ENCODE measurements around the gene MPRIP. TPM values are rescaled to one million over a fixed set of nuclear protein-coding genes. Genes with fewer than 3 reads are reported as not detected.

Gene MPRIP
- total and polyA plus RNA-seq, 2 donors (not counting 3 experiments of a cell fraction or from before 2014, with no cell fraction given), result 94.6 to 246 TPM

DNA sequence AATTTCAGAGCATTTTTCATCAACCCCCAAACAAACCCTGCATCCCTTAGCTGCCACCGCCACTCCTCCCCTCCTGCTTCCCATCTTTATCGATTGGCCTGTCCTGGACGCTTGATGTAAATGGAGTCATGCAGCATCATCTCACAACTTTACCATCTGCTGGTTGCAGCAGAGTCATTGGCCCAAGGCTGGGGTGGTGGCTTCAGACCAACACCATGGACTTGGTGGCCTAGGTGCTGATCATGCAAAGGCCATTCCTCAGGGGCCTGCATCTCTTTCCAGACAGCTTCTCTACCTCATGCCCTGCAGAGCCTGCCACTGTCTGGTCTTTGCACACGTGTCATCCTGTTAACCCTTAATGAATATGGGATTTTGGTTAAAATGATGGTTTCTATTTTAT lies 73.4 kb downstream of the MPRIP start:
- peaks cover 97% of the 10 kb centered on the region for H3K79me2 ChIP-seq (ENCODE audit: control insufficient read depth, insufficient read depth, low read length)
- FAIRE-seq (no peak), DNase-seq (ENCODE audit: low read depth, low spot score) (no peak)
- no peak overlapping the region for H3K27ac ChIP-seq (ENCODE audit: insufficient read depth, low read depth, low read length)
- H3K4me1 ChIP-seq (ENCODE audit: control insufficient read depth, extremely low read depth, insufficient read depth, low read length), result no peaks in the 10 kb centered on the region
- POLR2A ChIA-PET, result no interaction called here
- no peaks in the 10 kb centered on the region for H3K9me1 ChIP-seq (replicated peaks; ENCODE audit: control insufficient read depth, extremely low read depth, insufficient read depth, low read length)
- TF ChIP-seq MYC (IDR thresholded peaks at IDR 0.05; ENCODE audit: low read depth, low read length), result no peak
- TF ChIP-seq GATA2 (IDR thresholded peaks at IDR 0.05; ENCODE audit: insufficient read depth, insufficient read length, low read depth, low read length), result no peak
- no peak for TF ChIP-seq EZH2 (IDR thresholded peaks at IDR 0.05; ENCODE audit: borderline replicate concordance, low read depth, low read length, severe bottlenecking)
- TF ChIP-seq POLR2A (IDR thresholded peaks at IDR 0.05; ENCODE audit: low read depth, low read length), result no peak
- TF ChIP-seq, protein P1, sequence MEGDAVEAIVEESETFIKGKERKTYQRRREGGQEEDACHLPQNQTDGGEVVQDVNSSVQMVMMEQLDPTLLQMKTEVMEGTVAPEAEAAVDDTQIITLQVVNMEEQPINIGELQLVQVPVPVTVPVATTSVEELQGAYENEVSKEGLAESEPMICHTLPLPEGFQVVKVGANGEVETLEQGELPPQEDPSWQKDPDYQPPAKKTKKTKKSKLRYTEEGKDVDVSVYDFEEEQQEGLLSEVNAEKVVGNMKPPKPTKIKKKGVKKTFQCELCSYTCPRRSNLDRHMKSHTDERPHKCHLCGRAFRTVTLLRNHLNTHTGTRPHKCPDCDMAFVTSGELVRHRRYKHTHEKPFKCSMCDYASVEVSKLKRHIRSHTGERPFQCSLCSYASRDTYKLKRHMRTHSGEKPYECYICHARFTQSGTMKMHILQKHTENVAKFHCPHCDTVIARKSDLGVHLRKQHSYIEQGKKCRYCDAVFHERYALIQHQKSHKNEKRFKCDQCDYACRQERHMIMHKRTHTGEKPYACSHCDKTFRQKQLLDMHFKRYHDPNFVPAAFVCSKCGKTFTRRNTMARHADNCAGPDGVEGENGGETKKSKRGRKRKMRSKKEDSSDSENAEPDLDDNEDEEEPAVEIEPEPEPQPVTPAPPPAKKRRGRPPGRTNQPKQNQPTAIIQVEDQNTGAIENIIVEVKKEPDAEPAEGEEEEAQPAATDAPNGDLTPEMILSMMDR (IDR thresholded peaks at IDR 0.05; ENCODE audit: extremely low read depth in 1 of 2, insufficient read depth in 1 of 2, low read depth in 1 of 2, low read length in 2 of 2), result no peak
- TF ChIP-seq, protein P2, sequence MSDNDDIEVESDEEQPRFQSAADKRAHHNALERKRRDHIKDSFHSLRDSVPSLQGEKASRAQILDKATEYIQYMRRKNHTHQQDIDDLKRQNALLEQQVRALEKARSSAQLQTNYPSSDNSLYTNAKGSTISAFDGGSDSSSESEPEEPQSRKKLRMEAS (IDR thresholded peaks at IDR 0.05; ENCODE audit: insufficient read depth, insufficient read length), result no peak
- intact Hi-C loops (cut with micrococcal nuclease), result no loop called here
- dilution Hi-C loops (cut with MboI; ENCODE audit: extremely low pct_ligation_motif_present, low sequenced_read_pairs), result no loop called here
- no peak overlapping the region for H2AFZ ChIP-seq (ENCODE audit: low read depth, low read length)
- BruUV-seq (replicated peaks), result no TSS peak
- H3K4me2 ChIP-seq (ENCODE audit: insufficient read depth, low read length), result no peak overlapping the region
- H3K9me3 ChIP-seq (replicated peaks; ENCODE audit: control insufficient read depth, insufficient read depth, low read length), result no peaks in the 10 kb centered on the region
- no peaks in the 10 kb centered on the region for H3K27me3 ChIP-seq (ENCODE audit: control insufficient read depth in 2 of 2, insufficient read depth in 2 of 2, low read length in 2 of 2)
- CTCF ChIA-PET, result no interaction called here
- H4K20me1 ChIP-seq (replicated peaks; ENCODE audit: control insufficient read depth, extremely low read depth, insufficient read depth, low read length), result no peaks in the 10 kb centered on the region
- no peak overlapping the region for H3K4me3 ChIP-seq (replicated peaks in 1 of 3; ENCODE audit: insufficient read depth in 1 of 3, low read depth in 1 of 3, low read length in 3 of 3)
- no peaks in the 10 kb centered on the region for H3K36me3 ChIP-seq (ENCODE audit: control insufficient read depth in 2 of 2, extremely low read depth in 1 of 2, insufficient read depth in 2 of 2, low read length in 2 of 2)
- H3K9ac ChIP-seq (replicated peaks; ENCODE audit: extremely low read depth, insufficient read depth, low read length), result no peak overlapping the region

DNA sequence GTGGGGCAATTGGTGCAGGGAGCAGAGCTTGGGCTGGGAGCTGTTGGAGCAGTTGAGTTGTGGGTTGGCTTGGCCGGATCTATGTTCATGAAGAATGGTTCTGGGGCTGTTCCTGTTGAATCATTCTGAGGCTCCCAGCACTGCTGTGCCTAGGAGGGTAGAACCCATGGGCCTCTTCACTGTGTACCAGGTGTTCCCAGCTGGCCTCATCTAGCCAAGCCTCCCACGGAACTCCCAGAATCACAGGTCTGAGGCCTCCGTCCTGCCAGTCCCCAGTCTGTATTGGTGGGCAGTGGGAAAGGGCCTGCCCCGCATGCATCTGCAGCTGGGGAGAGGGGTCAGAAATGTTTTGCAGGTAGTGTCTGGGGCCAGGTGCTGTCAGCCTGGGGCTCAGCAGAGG lies 74.1 kb downstream of the MPRIP start:
- Histone ChIP-seq H3K9ac (replicated peaks; ENCODE audit: extremely low read depth, insufficient read depth, low read length) (no peak overlapping the region), H2AFZ (ENCODE audit: low read depth, low read length) (no peak overlapping the region), H3K4me3 (replicated peaks in 1 of 3; ENCODE audit: insufficient read depth in 1 of 3, low read depth in 1 of 3, low read length in 3 of 3) (no peak overlapping the region), H3K27ac (ENCODE audit: insufficient read depth, low read depth, low read length) (no peak overlapping the region), H3K9me3 (replicated peaks; ENCODE audit: control insufficient read depth, insufficient read depth, low read length) (no peaks in the 10 kb centered on the region), H3K36me3 (ENCODE audit: control insufficient read depth in 2 of 2, extremely low read depth in 1 of 2, insufficient read depth in 2 of 2, low read length in 2 of 2) (no peaks in the 10 kb centered on the region), H3K4me1 (ENCODE audit: control insufficient read depth, extremely low read depth, insufficient read depth, low read length) (no peaks in the 10 kb centered on the region), H4K20me1 (replicated peaks; ENCODE audit: control insufficient read depth, extremely low read depth, insufficient read depth, low read length) (no peaks in the 10 kb centered on the region), H3K4me2 (ENCODE audit: insufficient read depth, low read length) (no peak overlapping the region), H3K27me3 (ENCODE audit: control insufficient read depth in 2 of 2, insufficient read depth in 2 of 2, low read length in 2 of 2) (no peaks in the 10 kb centered on the region), H3K9me1 (replicated peaks; ENCODE audit: control insufficient read depth, extremely low read depth, insufficient read depth, low read length) (no peaks in the 10 kb centered on the region), H3K79me2 (ENCODE audit: control insufficient read depth, insufficient read depth, low read length) (peaks cover 99% of the 10 kb centered on the region)
- POLR2A ChIA-PET, result no interaction called here
- TF ChIP-seq JUN (IDR thresholded peaks at IDR 0.05; ENCODE audit: borderline replicate concordance, insufficient read depth, insufficient read length, low read depth), result no peak
- TF ChIP-seq GATA2 (IDR thresholded peaks at IDR 0.05; ENCODE audit: insufficient read depth, insufficient read length, low read depth, low read length), result no peak
- TF ChIP-seq POLR2AphosphoS5 (IDR thresholded peaks at IDR 0.05; ENCODE audit: insufficient read depth, low read depth, low read length), result no peak
- TF ChIP-seq, protein P2 (IDR thresholded peaks at IDR 0.05; ENCODE audit: insufficient read depth, insufficient read length), result no peak
- TF ChIP-seq FOS (IDR thresholded peaks at IDR 0.05; ENCODE audit: borderline replicate concordance, insufficient read depth, low read length), result no peak
- no peak for FAIRE-seq
- CTCF ChIA-PET, result no interaction called here
- BruUV-seq (replicated peaks), result no TSS peak
- intact Hi-C loops (cut with micrococcal nuclease) (no loop called here), dilution Hi-C loops (cut with MboI; ENCODE audit: extremely low pct_ligation_motif_present, low sequenced_read_pairs) (no loop called here)
- DNase-seq (ENCODE audit: low read depth, low spot score), result no peak

All from endothelial cell of umbilical vein (primary cell).